ENCODE results near the gene BPIFB1.

The BPIFB1 gene

DNA sequence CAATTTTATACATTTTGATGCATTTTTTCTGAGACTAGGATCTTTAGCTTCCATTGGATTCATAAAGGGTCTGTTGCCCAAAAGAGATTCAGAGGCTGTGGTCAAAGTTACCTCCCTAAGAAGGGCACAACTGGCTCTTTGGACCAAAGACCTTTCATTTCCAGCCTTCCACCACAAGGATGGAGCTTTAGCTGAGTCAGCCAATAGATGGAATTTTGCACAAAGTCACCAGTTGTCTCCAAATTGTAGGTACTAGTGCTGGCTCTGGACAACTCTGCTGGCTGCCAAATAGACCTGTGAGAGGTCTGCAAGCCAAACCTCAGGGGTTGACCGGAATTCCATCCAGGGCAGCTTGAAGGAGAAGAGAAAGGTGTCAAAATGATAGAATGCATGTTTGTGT is 46.7 kb upstream of the BPIFB1 start:
- H3K4me1 ChIP-seq (ENCODE audit: control insufficient read depth, insufficient read depth, low read length) = no peaks in the 10 kb centered on the region
- no peak overlapping the region for H3K27ac ChIP-seq (ENCODE audit: extremely low read depth, low read depth, low read length)
- H3K9me3 ChIP-seq (ENCODE audit: control insufficient read depth, insufficient read depth, low read depth, low read length) = no peaks in the 10 kb centered on the region
- ChIA-PET POLR2A (no interaction called here), CTCF (interaction anchor here (0.7 kb wide), 1 partner anchor 60 kb away, joined by 3 read pairs; no protein-coding TSS in a partner anchor)
- no peak overlapping the region for H3K4me3 ChIP-seq (ENCODE audit: low read depth, low read length)
- TF ChIP-seq ZFP69B (tag by site-specific recombination; IDR thresholded peaks at IDR 0.05) (no peak), ZNF138 (tag by site-specific recombination; IDR thresholded peaks at IDR 0.05; ENCODE audit: borderline replicate concordance) (no peak), ZNF184 (tag by site-specific recombination; IDR thresholded peaks at IDR 0.05) (no peak), ZFP3 (tag by site-specific recombination; IDR thresholded peaks at IDR 0.05; ENCODE audit: low read depth) (no peak), ZNF19 (tag by site-specific recombination; IDR thresholded peaks at IDR 0.05; ENCODE audit: low read depth) (no peak), ZNF24 (tag by site-specific recombination; IDR thresholded peaks at IDR 0.05) (no peak), ZNF791 (tag by site-specific recombination; IDR thresholded peaks at IDR 0.05) (no peak), ZNF391 (tag by site-specific recombination; IDR thresholded peaks at IDR 0.05; ENCODE audit: borderline replicate concordance, low read depth) (no peak), ZNF677 (tag by site-specific recombination; IDR thresholded peaks at IDR 0.05) (no peak), ZNF394 (tag by site-specific recombination; IDR thresholded peaks at IDR 0.05; ENCODE audit: borderline replicate concordance) (no peak), ZNF133 (tag by site-specific recombination; IDR thresholded peaks at IDR 0.05) (no peak), SCRT2 (tag by site-specific recombination; IDR thresholded peaks at IDR 0.05) (no peak)
- TF ChIP-seq, protein P1, sequence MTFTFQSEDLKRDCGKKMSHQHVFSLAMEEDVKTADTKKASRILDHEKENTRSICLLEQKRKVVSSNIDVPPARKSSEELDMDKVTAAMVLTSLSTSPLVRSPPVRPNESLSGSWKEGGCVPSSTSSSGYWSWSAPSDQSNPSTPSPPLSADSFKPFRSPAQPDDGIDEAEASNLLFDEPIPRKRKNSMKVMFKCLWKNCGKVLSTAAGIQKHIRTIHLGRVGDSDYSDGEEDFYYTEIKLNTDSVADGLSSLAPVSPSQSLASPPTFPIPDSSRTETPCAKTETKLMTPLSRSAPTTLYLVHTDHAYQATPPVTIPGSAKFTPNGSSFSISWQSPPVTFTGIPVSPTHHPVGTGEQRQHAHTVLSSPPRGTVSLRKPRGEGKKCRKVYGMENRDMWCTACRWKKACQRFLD (tag by site-specific recombination; IDR thresholded peaks at IDR 0.05) = no peak
- TF ChIP-seq, protein P2, sequence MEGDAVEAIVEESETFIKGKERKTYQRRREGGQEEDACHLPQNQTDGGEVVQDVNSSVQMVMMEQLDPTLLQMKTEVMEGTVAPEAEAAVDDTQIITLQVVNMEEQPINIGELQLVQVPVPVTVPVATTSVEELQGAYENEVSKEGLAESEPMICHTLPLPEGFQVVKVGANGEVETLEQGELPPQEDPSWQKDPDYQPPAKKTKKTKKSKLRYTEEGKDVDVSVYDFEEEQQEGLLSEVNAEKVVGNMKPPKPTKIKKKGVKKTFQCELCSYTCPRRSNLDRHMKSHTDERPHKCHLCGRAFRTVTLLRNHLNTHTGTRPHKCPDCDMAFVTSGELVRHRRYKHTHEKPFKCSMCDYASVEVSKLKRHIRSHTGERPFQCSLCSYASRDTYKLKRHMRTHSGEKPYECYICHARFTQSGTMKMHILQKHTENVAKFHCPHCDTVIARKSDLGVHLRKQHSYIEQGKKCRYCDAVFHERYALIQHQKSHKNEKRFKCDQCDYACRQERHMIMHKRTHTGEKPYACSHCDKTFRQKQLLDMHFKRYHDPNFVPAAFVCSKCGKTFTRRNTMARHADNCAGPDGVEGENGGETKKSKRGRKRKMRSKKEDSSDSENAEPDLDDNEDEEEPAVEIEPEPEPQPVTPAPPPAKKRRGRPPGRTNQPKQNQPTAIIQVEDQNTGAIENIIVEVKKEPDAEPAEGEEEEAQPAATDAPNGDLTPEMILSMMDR (tag by site-specific recombination; IDR thresholded peaks at IDR 0.05) = no peak
- TF ChIP-seq, protein P3, sequence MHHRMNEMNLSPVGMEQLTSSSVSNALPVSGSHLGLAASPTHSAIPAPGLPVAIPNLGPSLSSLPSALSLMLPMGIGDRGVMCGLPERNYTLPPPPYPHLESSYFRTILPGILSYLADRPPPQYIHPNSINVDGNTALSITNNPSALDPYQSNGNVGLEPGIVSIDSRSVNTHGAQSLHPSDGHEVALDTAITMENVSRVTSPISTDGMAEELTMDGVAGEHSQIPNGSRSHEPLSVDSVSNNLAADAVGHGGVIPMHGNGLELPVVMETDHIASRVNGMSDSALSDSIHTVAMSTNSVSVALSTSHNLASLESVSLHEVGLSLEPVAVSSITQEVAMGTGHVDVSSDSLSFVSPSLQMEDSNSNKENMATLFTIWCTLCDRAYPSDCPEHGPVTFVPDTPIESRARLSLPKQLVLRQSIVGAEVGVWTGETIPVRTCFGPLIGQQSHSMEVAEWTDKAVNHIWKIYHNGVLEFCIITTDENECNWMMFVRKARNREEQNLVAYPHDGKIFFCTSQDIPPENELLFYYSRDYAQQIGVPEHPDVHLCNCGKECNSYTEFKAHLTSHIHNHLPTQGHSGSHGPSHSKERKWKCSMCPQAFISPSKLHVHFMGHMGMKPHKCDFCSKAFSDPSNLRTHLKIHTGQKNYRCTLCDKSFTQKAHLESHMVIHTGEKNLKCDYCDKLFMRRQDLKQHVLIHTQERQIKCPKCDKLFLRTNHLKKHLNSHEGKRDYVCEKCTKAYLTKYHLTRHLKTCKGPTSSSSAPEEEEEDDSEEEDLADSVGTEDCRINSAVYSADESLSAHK (tag by site-specific recombination; IDR thresholded peaks at IDR 0.05) = no peak
- no peaks in the 10 kb centered on the region for H3K36me3 ChIP-seq (ENCODE audit: control insufficient read depth in 2 of 2, insufficient read depth in 1 of 2, low read length in 2 of 2)

DNA sequence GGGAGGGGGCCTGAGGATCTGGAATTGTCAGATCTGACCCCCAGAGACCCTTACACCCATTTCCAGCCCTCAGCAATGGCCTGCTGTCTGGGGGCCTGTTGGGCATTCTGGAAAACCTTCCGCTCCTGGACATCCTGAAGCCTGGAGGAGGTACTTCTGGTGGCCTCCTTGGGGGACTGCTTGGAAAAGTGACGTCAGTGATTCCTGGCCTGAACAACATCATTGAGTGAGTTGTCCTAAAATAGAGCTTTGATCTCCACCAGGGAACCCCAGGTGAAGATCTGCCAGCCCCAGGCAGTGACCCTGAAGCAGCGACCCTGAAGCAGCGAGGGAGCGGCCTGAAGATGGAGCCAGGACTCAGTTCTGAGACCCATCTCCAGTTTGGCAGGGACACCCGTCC is 45.0 kb upstream of the BPIFB1 start:
- Histone ChIP-seq H3K4me1 (ENCODE audit: control insufficient read depth, insufficient read depth, low read length) (no peaks in the 10 kb centered on the region), H3K36me3 (ENCODE audit: control insufficient read depth in 2 of 2, insufficient read depth in 1 of 2, low read length in 2 of 2) (no peaks in the 10 kb centered on the region), H3K9me3 (ENCODE audit: control insufficient read depth, insufficient read depth, low read depth, low read length) (no peaks in the 10 kb centered on the region), H3K4me3 (ENCODE audit: low read depth, low read length) (no peak overlapping the region), H3K27ac (ENCODE audit: extremely low read depth, low read depth, low read length) (no peak overlapping the region)
- ChIA-PET CTCF (no interaction called here), POLR2A (no interaction called here)
- no peak for TF ChIP-seq ZBTB20 (tag by site-specific recombination; IDR thresholded peaks at IDR 0.05)
- TF ChIP-seq, protein P4, sequence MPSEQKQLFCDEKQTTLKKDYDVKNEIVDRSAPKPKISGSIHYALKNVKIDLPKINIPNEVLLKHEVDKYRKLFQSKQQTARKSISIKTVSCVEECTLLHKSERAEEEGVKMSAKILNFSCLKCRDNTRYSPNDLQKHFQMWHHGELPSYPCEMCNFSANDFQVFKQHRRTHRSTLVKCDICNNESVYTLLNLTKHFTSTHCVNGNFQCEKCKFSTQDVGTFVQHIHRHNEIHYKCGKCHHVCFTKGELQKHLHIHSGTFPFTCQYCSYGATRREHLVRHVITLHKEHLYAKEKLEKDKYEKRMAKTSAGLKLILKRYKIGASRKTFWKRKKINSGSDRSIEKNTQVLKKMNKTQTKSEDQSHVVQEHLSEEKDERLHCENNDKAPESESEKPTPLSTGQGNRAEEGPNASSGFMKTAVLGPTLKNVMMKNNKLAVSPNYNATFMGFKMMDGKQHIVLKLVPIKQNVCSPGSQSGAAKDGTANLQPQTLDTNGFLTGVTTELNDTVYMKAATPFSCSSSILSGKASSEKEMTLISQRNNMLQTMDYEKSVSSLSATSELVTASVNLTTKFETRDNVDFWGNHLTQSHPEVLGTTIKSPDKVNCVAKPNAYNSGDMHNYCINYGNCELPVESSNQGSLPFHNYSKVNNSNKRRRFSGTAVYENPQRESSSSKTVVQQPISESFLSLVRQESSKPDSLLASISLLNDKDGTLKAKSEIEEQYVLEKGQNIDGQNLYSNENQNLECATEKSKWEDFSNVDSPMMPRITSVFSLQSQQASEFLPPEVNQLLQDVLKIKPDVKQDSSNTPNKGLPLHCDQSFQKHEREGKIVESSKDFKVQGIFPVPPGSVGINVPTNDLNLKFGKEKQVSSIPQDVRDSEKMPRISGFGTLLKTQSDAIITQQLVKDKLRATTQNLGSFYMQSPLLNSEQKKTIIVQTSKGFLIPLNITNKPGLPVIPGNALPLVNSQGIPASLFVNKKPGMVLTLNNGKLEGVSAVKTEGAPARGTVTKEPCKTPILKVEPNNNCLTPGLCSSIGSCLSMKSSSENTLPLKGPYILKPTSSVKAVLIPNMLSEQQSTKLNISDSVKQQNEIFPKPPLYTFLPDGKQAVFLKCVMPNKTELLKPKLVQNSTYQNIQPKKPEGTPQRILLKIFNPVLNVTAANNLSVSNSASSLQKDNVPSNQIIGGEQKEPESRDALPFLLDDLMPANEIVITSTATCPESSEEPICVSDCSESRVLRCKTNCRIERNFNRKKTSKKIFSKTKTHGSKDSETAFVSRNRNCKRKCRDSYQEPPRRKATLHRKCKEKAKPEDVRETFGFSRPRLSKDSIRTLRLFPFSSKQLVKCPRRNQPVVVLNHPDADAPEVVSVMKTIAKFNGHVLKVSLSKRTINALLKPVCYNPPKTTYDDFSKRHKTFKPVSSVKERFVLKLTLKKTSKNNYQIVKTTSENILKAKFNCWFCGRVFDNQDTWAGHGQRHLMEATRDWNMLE (tag by site-specific recombination; conservative IDR thresholded peaks at IDR 0.05; ENCODE audit: low read depth) = no peak
- TF ChIP-seq WT1 (tag by site-specific recombination; IDR thresholded peaks at IDR 0.05) = no peak
- TF ChIP-seq, protein P5, sequence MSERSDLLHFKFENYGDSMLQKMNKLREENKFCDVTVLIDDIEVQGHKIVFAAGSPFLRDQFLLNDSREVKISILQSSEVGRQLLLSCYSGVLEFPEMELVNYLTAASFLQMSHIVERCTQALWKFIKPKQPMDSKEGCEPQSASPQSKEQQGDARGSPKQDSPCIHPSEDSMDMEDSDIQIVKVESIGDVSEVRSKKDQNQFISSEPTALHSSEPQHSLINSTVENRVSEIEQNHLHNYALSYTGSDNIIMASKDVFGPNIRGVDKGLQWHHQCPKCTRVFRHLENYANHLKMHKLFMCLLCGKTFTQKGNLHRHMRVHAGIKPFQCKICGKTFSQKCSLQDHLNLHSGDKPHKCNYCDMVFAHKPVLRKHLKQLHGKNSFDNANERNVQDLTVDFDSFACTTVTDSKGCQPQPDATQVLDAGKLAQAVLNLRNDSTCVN (tag by site-specific recombination; optimal IDR thresholded peaks at IDR 0.05) = no peak
- no peak for TF ChIP-seq ZNF138 (tag by site-specific recombination; IDR thresholded peaks at IDR 0.05; ENCODE audit: borderline replicate concordance)
- TF ChIP-seq, protein P6, sequence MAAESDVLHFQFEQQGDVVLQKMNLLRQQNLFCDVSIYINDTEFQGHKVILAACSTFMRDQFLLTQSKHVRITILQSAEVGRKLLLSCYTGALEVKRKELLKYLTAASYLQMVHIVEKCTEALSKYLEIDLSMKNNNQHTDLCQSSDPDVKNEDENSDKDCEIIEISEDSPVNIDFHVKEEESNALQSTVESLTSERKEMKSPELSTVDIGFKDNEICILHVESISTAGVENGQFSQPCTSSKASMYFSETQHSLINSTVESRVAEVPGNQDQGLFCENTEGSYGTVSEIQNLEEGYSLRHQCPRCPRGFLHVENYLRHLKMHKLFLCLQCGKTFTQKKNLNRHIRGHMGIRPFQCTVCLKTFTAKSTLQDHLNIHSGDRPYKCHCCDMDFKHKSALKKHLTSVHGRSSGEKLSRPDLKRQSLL (tag by site-specific recombination; IDR thresholded peaks at IDR 0.05) = no peak
